ENCODE measurements around the gene STRC. TPM values are rescaled to one million over a fixed set of nuclear protein-coding genes. Genes with fewer than 3 reads are reported as not detected.

Gene STRC
- total RNA-seq, 2 experiments from 2014 or later = 0.20 to 0.33 TPM

Other genes starting within 250 kb of the STRC start
- 10 to 100 TPM; 25.4 to 28.2 TPM for gene ZSCAN29, start 247.8 kb downstream of the STRC start, total RNA-seq
- gene TUBGCP4, start 247.7 kb downstream of the STRC start, total RNA-seq = 10 to 100 TPM; 35.0 to 38.1 TPM
- 10 to 100 TPM; 22.9 to 27.9 TPM for gene TP53BP1, start 125.6 kb downstream of the STRC start, total RNA-seq
- 1 to 10 TPM; 9.8 to 9.9 TPM for gene MAP1A, start 101.2 kb downstream of the STRC start, total RNA-seq
- gene PPIP5K1, start 28.6 kb downstream of the STRC start, total RNA-seq = 10 to 100 TPM; 24.0 to 24.3 TPM
- gene CKMT1B, start 24.8 kb downstream of the STRC start, total RNA-seq = not detected
- 1 to 10 TPM; 1.4 to 1.5 TPM for gene CATSPER2, start 30.0 kb upstream of the STRC start, total RNA-seq
- gene CKMT1A, start 75.1 kb upstream of the STRC start, total RNA-seq = not detected
- 100 to 1,000 TPM; 304 to 330 TPM for gene PDIA3, start 127.6 kb upstream of the STRC start, total RNA-seq
- gene ELL3, start 158.2 kb upstream of the STRC start, total RNA-seq = 1 to 10 TPM; 2.5 to 2.9 TPM
- gene SERF2, start 173.5 kb upstream of the STRC start, total RNA-seq = 100 to 1,000 TPM; 956 to 981 TPM
- gene SERINC4, start 181.4 kb upstream of the STRC start, total RNA-seq = under 1 TPM; 0.37 to 0.50 TPM
- gene HYPK, start 181.8 kb upstream of the STRC start, total RNA-seq = 10 to 100 TPM; 15.0 to 18.1 TPM
- gene MFAP1, start 205.9 kb upstream of the STRC start, total RNA-seq = 10 to 100 TPM; 38.8 to 42.2 TPM
- gene WDR76, start 208.2 kb upstream of the STRC start, total RNA-seq = 10 to 100 TPM; 76.8 to 89.2 TPM

Data from activated CD4-positive, alpha-beta T cell treated with anti-CD3 and anti-CD28 coated beads, Interleukin-2, amount 10 ng/mL, durations not matched to agents 7 days and 5 days (primary cell).